Esophagus (tissue), 2 donors: ENCODE data around the gene SAMD3. TPM values are rescaled to one million over a fixed set of nuclear protein-coding genes. Genes with fewer than 3 reads are reported as not detected.
"Not testable (repeated sequence)": the region's sequence is repeated elsewhere in the genome, so short reads cannot be mapped to it uniquely, and the experiment has no call there.

Source experiments
- H3K27ac ChIP-seq, 2 donors: one replicate each; pipeline ENCODE4 v1.5.1; 2013; ENCODE audit warnings: low read depth in 2 of 2, mild to moderate bottlenecking in 2 of 2, inconsistent platforms in 1 of 2, low read length in 1 of 2, moderate library complexity in 1 of 2
- H3K27me3 ChIP-seq, 2 donors: one replicate each; pipeline ENCODE4 v1.6.1; 2013; ENCODE audit warnings: low read length in 2 of 2, control low read depth in 1 of 2, mild to moderate bottlenecking in 1 of 2; ENCODE audit not compliant: insufficient read depth in 2 of 2, control insufficient read depth in 1 of 2
- H3K36me3 ChIP-seq, 2 donors: one replicate each; pipeline ENCODE4 v1.6.1; 2013; ENCODE audit warnings: low read length in 1 of 2; ENCODE audit not compliant: control insufficient read depth in 2 of 2, insufficient read depth in 2 of 2
- H3K4me1 ChIP-seq, 2 donors: one replicate each; pipeline ENCODE4 v1.6.1; 2013; ENCODE audit warnings: low read length in 1 of 2; ENCODE audit not compliant: control insufficient read depth in 2 of 2, insufficient read depth in 2 of 2
- H3K4me3 ChIP-seq, 2 donors: one replicate each; pipeline ENCODE4 v1.5.1; 2013; ENCODE audit warnings: low read length in 2 of 2, mild to moderate bottlenecking in 2 of 2, low read depth in 1 of 2, moderate library complexity in 1 of 2
- H3K9me3 ChIP-seq, 2 donors: one replicate each; pipeline ENCODE4 v1.6.1; 2013; ENCODE audit warnings: mild to moderate bottlenecking in 2 of 2, low read depth in 1 of 2, low read length in 1 of 2, moderate library complexity in 1 of 2; ENCODE audit not compliant: control insufficient read depth in 2 of 2, insufficient read depth in 1 of 2
- WGBS, 2 donors: extraction: QIAGEN DNeasy Blood & Tissue Kit; methylation state at CpG; one replicate each; pipeline ENCODE4 v1.1.7; 2013; 5-methylcytosine and 5-hydroxymethylcytosine counted together
- polyA plus RNA-seq, 2 donors: library from polyadenylated mRNA; stranded (reverse); fragments of 200-250 nt; gene quantifications; one replicate each; pipeline ENCODE4 v1.2.3, GENCODE V29; 2013
- donor health status: healthy with polysubstance abuse.
- donor health status: Bipolar disorder and iron deficiency.

Gene SAMD3
- polyA plus RNA-seq, result under 1 TPM; 0.12 to 0.18 TPM

DNA sequence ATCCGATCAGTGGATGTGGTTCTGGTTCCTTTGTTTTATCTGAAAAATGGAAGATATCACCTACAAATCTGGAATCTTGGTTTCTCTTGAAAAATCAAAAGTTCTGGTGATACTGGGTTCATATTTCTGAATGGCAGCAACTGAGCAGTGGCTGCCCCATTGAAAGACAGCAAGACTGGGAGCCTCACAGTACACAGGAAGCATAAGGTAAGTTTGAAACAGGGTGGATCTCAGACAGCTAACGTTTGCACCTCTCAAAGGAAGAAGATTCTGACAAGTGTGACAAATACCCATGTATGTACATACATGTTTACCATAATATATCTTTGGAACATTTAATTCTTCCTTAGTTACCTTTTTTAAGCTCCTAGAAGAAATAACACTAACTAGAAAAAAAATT is at the start of gene SAMD3:
Gene SAMD3 (minus strand): TSS at position 177 of the 400 bp plus-strand sequence. CDS start 7,678 bp downstream, outside the sequence.
- H3K4me1 ChIP-seq, result no peaks in the 10 kb centered on the region
- H3K27me3 ChIP-seq, result no peaks in the 10 kb centered on the region
- no peak within 1 kb of the TSS for H3K4me3 ChIP-seq
- H3K27ac ChIP-seq, result no peak within 1 kb of the TSS
- H3K36me3 ChIP-seq, result no peaks in the 10 kb centered on the region
- 56 to 58% methylated on average over 2 of the region's 2 CpGs for WGBS, 2 donors
- no peaks in the 10 kb centered on the region for H3K9me3 ChIP-seq

- Histone ChIP-seq H3K36me3 (no peaks in the 10 kb centered on the region), H3K4me3 (no peak overlapping the region), H3K9me3 (no peaks in the 10 kb centered on the region), H3K27ac (no peak overlapping the region), H3K4me1 (no peaks in the 10 kb centered on the region), H3K27me3 (no peaks in the 10 kb centered on the region)
- WGBS, 2 donors, result 87 to 89% methylated on average over 3 of the region's 3 CpGs
Observed at GRCh38 chr6:130269969-130270635, 47.4 kb upstream of the SAMD3 start.

- H3K36me3 ChIP-seq, H3K4me1 ChIP-seq, H3K9me3 ChIP-seq, H3K27me3 ChIP-seq, H3K4me3 ChIP-seq, H3K27ac ChIP-seq: not testable (repeated sequence)
- WGBS, 2 donors, result 64 to 71% methylated on average over 2 of the region's 2 CpGs
Observed at GRCh38 chr6:130265553-130265952, 42.8 kb upstream of the SAMD3 start.

GRCh38 chr6:130262008-130262407 is 39.3 kb upstream of the SAMD3 start:
- 75 to 90% methylated on average over 2 of the region's 2 CpGs for WGBS, 2 donors
- Histone ChIP-seq H3K4me3 (no peak overlapping the region), H3K9me3 (no peaks in the 10 kb centered on the region), H3K4me1 (no peaks in the 10 kb centered on the region), H3K36me3 (no peaks in the 10 kb centered on the region), H3K27me3 (no peaks in the 10 kb centered on the region), H3K27ac (no peak overlapping the region)

DNA sequence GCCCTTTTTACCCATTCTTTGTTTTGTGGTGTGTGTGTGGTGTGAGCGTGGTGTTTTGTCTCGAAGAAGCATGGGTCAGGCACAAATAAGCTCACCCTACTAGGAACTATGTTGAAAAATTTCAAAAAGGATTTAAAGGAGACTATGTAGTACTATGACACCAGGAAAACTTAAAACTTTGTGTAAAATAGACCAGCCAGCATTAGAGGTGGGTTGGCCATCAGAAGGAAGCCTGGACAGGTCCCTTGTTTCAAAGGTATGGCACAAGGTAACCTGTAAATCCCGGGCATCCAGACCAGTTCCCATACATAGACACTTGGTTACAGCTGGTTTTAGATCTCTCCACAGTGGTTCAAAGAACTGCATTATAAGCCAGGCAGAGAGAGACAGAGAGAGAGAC is 38.8 kb upstream of the SAMD3 start:
- H3K27ac ChIP-seq, H3K4me1 ChIP-seq, H3K4me3 ChIP-seq, H3K27me3 ChIP-seq, H3K36me3 ChIP-seq, H3K9me3 ChIP-seq: not testable (repeated sequence)
- 79 to 82% methylated on average over 3 of the region's 3 CpGs for WGBS, 2 donors

DNA sequence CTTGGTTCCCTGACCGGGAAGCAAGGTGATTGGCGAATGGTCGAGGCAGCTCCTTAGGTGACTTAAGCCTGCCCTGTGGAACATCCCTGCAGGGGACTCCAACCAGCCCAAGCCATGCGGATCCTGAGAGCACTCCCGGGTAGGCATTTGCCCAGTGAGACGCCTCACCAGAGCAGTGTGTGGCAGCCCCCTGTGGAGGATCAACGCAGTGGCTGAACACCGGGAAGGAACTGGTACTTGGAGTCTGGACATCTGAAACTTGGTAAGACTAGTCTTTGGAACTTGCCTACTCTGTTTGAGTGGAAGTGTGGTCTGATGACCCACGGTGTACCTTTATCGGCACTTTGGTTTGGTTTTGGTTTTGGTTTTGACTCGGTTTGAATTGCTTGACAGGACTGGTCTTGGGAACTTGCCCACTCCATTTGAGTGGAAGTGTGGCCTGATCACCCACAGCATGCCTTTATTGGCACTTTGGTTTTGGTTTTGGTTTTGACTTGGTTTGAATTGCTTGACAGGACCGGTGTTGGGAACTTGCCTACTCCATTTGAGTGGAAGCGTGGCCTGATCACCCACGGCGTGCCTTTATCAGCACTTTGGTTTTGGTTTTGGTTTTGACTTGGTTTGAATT is 38.0 kb upstream of the SAMD3 start:
- not testable (repeated sequence) for H3K27ac ChIP-seq

GRCh38 chr6:130260050-130260462 is 37.3 kb upstream of the SAMD3 start:
- not testable (repeated sequence) for H3K9me3 ChIP-seq, H3K27me3 ChIP-seq, H3K4me3 ChIP-seq, H3K27ac ChIP-seq, H3K36me3 ChIP-seq, H3K4me1 ChIP-seq
- 77 to 85% methylated on average over 4 of the region's 4 CpGs for WGBS, 2 donors

More for the DNA sequence above, 38.0 kb upstream of the SAMD3 start:
- not testable (repeated sequence) for H3K9me3 ChIP-seq, H3K4me3 ChIP-seq, H3K4me1 ChIP-seq, H3K27me3 ChIP-seq, H3K36me3 ChIP-seq
- 71 to 87% methylated on average over 15 of the region's 15 CpGs for WGBS, 2 donors

DNA sequence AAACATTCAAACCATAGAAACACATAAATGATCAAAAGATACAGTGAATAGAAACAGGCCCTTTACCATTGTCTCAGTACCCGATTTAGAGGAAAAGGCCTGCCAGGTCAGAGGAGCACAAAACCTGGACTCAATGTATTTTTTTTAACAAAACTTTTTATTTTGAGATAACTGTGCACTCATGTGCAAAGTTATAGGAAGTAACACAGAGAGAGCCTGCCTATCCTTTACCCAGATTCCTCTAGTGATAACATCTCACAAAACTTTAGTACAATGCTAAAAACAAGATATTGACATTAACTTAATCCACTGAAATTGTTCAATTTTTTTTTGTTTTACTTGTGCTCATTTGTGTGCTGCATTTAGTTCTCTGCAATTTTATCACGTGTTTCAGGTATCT is 36.8 kb upstream of the SAMD3 start:
- no peaks in the 10 kb centered on the region for H3K9me3 ChIP-seq
- no peaks in the 10 kb centered on the region for H3K27me3 ChIP-seq
- H3K27ac ChIP-seq, result no peak overlapping the region
- H3K36me3 ChIP-seq, result no peaks in the 10 kb centered on the region
- H3K4me3 ChIP-seq, result no peak overlapping the region
- 81 to 83% methylated on average over 2 of the region's 2 CpGs for WGBS, 2 donors
- no peaks in the 10 kb centered on the region for H3K4me1 ChIP-seq

DNA sequence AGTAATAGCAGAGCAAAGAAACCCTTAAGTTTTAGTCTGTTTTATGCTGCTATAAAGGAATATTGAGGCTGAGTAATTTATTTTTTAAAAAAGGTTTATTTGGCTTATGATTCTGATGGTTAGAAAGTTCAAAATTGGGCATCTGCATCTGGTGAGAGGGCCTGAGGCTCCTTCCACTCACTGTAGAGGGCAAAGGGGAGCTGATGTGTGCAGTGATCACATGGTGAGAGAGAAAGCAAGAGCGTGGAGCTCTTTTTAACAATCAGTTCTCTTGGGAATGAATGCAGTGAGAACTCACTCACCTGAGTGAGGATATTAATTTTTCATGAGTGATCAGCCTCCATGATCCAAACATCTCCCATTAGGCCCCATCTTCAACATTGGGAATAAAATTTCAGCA is 36.4 kb upstream of the SAMD3 start:
- 96 to 98% methylated on average over 1 of the region's 1 CpG for WGBS, 2 donors
- H3K27ac ChIP-seq, result no peak overlapping the region

More for the DNA sequence above, 36.4 kb upstream of the SAMD3 start:
- no peaks in the 10 kb centered on the region for H3K27me3 ChIP-seq
- no peaks in the 10 kb centered on the region for H3K9me3 ChIP-seq
- no peak overlapping the region for H3K4me3 ChIP-seq
- no peaks in the 10 kb centered on the region for H3K4me1 ChIP-seq
- H3K36me3 ChIP-seq, result no peaks in the 10 kb centered on the region
